Inferior parietal cortex (tissue), 1 donor: ENCODE results near the gene INHA.

Source experiments
- DNase-seq: peaks from one replicate; pipeline ENCODE4 v3.0.0-alpha.2; 2016; ENCODE audit errors: extremely low spot score

INHA gene, protein sequence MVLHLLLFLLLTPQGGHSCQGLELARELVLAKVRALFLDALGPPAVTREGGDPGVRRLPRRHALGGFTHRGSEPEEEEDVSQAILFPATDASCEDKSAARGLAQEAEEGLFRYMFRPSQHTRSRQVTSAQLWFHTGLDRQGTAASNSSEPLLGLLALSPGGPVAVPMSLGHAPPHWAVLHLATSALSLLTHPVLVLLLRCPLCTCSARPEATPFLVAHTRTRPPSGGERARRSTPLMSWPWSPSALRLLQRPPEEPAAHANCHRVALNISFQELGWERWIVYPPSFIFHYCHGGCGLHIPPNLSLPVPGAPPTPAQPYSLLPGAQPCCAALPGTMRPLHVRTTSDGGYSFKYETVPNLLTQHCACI

DNA sequence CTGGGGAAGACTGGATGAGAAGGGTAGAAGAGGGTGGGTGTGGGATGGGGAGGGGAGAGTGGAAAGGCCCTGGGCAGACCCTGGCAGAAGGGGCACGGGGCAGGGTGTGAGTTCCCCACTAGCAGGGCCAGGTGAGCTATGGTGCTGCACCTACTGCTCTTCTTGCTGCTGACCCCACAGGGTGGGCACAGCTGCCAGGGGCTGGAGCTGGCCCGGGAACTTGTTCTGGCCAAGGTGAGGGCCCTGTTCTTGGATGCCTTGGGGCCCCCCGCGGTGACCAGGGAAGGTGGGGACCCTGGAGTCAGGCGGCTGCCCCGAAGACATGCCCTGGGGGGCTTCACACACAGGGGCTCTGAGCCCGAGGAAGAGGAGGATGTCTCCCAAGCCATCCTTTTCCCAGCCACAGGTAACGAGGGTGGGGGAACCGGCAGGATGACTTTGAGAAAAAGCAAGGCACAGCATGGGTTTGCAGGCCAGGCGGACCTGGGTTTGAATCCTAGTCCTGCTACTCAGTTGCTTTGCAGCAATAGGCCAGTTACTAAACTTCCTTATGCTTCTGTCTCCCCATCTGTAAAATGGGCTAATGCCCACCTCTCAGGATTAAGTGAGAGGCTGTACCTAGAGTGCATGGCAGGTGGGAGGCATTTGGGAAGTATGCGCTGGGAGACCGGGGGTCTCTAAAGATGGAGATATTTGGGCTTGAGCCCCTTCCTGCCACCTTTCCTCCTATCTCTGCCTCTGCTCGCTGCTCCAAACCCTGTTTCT, at the start of gene INHA:
Gene INHA, plus strand, starts transcription at position 74 of the 765 bp plus-strand sequence. Its CDS starts 65 bp downstream, at position 139.
- no peak for DNase-seq

DNA sequence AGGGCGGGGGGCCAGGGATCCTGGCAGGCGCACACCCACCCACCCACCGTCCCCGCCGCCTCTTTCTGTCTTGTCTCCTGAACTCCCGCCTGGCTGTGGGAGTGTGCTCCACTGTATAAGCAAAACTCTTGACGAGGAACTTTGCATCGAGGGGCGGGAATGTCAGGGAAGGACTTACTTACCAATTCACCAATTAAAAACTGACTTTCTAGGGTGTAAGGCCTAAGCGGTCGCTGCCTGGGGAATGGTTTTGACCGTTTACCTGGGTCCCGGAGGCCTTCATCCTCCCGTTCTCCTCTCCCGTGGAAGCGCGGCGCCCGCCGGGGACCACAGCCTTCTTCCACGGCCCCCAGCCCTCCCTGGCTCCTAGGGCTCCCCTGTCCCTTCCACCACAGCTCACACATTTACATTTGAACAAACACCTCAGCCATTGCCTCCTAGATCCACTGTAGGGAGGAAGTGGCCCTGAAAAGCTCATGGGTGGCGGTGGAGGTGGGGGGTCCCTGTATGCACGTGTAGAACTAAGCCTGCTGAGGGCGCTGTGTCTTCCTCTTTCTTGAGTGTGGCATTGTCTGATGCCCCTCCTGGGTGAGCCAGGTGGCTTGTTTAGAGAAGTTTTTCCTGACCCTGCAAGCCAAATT, 49.0 kb upstream of the INHA start:
- DNase-seq: no peak

DNA sequence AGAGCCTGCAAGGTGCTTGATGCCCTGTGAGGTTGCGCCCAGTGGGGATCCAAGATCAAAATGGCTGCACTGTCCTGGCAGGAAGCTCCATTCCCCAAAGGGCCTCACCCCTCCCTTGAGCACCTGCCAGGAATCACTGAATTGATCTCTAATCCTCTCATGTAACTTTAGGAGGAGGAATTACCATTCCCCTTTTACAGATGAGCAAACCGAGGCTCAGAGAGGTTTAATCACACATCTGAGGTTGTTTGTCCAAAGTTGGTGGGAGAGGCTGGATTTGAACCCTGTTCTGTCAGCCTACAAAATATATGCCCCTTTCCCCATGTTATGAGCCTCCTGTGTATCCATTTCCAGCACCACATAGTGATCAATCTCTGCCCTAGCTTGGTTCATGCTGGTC, 47.3 kb upstream of the INHA start:
- no peak for DNase-seq

DNA sequence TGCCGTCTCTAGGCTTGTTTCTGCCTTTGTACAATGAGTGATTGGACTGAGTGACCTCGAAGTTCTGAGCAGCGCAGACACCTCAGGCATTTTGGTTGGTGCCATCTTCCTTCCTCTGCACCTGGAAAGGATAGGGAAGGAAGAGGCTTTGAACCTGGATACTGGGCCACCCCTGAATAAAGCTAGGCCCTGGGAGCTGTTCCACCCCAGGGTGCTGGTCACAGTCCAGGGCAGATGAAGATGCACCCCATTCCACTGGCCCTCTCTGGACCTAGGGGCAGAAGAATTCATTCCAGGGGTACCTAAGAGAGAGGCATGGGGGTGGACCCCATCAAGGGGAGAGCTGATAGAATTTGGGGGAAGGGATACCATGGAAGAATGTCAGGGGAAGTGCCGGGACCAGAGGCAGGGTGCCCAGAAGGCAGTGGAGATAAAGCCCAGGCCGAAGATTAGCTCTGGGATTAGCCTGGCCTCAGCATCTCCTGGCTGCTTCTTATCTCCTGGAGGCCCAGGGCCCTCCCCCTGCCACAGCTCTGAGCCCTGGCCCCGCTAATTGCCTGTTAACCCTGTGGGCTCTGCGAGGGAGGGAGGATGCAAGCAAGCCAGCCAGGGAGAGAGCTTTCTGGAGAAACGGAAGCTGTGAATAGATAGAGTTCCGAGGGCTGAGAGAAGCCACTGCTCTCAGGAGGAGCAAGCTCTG, 46.4 kb upstream of the INHA start:
- no peak for DNase-seq

DNA sequence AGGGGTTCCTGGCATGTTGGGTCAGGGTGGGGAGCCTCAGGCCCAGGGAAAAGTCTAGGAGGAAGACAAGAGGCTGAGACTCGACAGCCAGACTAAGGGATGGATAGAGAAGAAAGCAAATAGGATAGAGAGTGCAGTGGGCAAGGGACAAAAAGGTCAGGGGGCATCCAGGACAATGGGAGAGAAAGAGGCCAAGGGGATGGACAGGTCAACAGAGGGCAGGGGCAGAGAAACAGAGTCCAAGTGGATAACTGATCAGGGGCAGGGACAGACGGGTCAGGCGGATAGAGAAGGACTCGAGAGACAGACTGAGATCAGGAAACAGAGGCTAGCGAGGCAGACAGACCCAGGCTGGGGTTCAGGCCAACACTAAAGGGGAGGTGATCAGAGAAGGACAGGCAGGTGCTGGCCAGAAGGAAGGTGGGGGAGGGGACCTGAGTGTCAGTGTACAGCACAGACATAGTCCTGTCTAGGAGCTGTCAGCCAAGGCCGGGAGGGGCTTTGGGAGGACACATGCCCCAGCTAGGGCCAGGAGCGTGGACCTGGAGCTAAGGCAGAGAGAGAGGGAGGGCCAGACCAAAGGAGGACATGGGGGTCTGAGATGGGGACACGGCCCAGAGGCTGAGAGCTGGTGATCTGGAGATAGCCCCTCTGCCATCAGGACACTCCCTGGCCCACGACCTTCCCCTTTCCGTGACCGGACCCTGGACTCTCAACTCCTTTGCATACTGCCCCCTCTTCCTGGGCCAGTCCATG, 45.6 kb upstream of the INHA start:
- no peak for DNase-seq

DNA sequence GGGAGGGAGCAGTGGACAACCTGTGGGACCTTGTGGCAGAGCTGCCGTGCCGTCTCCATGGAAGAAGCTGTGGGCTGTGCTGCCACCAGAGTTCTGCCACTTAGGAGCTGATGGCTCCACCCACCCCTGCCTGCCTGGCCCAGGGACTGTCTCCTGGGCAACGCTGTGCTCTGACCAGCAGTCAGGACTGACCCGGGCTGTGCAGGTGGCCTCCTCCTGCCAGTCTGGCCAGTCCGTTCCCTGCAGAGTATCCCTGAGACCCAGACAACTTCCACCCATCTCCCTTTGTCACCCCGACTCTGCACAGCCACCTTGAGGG, 45.1 kb upstream of the INHA start:
- no peak for DNase-seq

DNA sequence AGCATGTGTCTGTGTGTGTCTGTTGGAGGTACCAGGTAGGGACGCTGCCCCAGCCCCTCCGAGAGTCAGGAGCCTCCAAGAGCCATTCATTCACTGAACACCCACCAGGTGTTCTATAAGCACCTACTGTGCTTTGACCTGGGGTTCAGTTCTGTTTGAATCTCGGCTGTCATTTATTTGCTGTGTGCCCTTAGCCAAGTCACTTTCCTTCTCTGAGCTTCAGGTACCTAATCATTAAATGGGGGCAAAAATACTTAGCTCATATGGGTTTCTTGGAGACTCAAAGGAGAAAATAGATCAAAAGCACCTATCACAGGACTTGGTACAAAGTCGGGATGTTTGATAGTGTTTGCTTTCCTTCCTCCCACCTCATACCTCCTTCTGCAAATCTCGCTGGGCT, 44.6 kb upstream of the INHA start:
- no peak for DNase-seq

DNA sequence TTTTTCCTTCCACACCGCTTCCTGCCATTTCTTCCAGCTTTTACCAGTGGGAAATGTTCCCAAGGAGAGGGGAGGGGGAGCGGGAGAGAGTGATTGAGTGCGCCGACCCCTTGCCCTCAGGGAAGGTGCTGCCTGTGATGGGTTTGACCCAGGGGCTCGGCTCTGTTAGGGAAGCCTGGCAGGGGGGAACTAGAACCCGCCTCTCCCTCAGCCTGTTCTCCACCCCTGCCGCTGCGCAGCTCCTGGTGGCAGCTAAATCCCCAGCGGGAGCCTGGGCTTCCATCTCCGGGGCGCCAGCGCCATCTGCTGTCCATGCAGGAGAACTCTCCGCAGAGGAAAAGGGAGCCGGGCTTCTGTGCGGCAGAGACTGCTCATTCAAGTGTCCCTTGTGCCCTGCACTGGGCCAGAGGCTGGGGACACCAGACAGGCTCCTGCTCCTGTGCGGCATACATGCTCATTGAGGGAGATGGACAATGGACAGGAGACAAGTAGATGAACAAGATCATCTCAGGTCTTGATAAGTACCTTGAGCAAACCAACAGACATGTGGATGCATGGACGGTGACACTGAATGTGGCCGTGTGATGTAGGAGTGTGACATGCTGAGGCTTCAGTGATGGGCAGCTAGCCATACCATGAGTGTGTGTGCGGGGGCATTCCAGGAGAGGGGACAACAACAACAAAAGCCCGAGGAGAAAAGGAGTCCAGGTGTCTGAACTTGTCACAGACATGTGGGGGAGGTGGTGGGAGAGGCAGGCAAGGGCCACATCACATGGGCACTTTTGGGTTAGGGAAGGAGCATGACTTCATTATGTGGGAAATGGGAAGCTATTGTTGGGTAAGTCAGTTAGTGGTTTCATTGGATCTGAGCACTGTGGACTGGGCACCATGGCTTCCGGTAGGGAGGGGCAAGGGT, 41.8 kb upstream of the INHA start:
- DNase-seq: peak; percentile 92

DNA sequence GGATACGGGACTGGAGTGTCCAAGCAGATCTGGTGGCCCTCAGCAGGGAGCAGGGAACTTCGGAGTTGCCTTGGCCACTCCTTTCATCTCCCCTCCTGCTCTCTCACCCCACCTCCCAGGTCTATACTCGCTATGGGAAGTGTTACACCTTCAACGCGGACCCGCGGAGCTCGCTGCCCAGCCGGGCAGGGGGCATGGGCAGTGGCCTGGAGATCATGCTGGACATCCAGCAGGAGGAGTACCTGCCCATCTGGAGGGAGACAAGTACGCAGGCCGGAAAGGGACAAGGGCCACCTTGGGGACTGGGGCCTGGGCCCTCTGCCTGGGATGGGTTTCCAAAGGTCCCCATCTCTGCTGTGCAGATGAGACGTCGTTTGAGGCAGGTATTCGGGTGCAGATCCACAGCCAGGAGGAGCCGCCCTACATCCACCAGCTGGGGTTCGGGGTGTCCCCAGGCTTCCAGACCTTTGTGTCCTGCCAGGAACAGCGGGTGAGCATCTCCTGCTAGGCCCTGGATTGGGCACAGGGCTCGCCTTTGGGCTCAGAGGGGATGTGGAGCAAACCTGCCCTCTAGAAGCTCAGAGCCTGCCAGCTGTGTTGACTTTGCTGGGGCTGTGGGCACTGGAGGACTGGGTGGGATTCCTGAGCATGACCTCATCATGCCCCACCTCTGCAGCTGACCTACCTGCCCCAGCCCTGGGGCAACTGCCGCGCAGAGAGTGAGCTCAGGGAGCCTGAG, 40.3 kb upstream of the INHA start:
- DNase-seq: no peak

DNA sequence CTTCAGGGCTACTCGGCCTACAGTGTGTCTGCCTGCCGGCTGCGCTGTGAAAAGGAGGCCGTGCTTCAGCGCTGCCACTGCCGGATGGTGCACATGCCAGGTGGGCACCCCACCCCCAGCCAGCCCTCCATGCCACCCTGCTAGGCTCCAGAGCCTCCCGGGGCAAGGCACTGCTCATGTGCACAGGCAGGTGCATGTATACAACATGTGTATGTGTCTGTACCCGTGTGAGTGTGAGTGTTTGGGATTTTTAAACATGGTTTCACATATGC, 39.8 kb upstream of the INHA start:
- DNase-seq: no peak

DNA sequence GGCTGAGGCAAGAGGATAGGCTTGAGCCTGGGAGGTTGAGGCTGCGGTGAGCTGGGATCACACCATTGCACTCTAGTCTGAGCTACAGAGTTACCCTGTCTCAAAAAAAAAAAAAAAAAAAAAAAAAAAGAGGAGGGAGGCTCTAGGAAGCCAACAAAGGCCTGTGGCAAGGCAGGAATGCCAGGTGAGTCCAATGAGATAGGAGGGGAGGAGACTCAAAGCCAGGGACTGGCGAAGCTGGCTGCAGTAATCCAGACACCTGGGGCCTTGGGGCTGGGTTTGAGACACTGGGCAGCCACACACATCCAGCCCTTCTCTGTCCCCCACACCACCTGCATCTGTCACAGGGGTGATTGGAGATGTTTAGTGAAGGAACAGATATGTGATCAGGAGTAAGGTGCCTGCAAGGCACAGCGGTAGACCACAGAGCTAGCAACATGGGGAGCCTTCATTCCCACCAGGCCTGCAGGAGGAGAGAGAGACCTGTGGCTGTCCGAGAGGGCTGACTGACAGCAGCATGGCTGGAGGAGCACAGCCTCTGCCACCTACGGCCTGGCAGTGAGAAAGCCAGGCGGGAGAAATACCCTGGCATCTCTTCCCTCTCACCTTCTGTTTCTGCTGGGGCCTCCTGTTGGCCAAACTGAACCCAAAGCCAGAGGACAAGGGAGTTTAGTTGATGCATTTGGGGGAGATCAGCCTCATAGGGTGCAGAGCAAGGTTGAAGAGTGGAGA, 38.0 kb upstream of the INHA start:
- DNase-seq: no peak

DNA sequence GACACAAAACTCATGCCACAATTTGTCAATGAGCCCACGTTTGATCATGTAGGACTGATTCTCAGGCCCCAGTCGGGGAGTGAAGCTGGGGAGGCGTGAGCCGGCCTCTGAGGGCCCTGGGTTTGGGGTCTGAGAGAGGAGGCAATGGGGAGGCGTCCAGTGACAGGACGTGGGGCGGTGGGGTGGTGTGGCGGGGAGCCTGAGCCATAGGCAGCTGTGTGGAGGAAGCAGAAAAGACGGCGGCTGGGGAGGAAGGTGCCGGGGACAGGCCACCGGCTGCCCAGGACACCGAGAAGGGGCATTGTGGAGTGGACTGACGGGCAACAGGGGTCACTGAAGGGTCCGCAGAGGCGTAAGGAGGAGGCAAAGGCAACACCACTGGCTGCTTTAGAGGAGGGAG, 35.7 kb upstream of the INHA start:
- no peak for DNase-seq

DNA sequence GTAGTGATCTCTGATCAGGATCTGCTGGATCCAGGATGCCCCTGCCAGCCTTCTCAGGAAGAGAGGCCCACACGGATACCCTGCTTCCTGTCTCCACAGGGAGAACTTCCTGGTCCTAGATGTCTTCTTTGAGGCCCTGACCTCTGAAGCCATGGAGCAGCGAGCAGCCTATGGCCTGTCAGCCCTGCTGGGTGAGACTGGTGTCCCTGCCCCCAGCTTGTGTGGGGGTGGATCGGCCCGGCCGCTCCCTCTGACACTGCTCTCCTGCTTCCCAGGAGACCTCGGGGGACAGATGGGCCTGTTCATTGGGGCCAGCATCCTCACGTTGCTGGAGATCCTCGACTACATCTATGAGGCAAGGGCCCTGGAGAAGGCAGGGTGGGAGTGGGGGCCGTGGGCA, 35.1 kb upstream of the INHA start:
- DNase-seq: no peak

DNA sequence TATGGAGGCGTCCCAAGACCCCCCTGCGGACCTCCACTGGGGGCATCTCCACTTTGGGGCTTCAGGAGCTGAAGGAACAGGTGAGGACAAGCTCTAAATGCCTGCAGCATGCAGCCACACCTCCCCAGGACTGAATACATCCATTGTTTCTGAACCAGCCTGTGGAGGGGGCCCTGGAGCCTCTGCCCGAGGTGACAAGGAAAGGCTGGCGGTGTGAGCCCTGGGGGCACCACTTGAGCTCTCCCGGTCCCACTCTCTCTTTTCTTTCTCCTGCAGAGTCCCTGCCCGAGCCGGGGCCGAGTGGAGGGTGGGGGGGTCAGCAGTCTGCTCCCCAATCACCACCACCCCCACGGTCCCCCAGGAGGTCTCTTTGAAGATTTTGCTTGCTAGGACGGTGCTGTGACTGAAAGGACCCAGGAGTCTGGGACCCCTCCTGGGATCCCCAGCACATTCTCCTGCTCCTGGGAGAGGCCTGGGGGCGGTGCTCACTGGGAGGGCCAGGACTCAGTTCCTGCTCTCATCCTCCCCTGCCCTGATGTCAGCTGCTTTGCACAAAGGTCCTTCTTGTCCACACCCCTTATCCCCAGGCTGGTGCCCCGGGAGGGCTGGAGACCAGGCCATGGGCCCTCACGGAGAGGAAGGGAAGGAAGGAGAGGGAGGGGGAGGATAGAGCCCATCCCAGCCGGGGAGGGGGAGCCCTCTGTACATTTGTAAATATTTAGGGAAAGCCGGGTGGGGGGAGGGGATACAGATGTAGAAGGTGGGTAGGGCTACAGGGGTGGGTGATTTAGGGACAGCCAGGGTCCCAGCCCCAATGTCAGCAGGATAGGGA, 34.2 kb upstream of the INHA start:
- no peak for DNase-seq

DNA sequence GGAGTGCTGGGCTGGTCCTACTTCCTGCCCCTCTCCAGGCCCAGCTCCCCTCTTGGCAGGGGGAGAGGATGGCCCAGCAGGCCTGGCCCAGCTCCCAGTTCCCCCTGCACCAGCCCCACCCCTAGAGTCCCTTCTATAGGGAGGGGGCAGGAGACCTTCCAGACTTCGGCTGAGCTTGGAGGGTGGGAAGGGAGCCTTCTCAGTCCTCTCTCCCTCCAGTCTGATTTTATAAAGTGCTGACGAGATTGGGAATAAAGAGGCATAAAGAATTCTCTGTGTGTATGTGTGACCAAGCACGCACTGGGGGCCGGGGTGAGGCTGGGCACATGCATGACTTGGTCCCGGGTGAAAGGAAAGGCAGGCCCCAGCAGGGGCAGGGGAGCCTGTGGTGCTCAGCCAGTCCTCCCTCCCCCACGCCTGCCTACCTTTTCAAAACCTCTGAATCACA, 33.6 kb upstream of the INHA start:
- no peak for DNase-seq

DNA sequence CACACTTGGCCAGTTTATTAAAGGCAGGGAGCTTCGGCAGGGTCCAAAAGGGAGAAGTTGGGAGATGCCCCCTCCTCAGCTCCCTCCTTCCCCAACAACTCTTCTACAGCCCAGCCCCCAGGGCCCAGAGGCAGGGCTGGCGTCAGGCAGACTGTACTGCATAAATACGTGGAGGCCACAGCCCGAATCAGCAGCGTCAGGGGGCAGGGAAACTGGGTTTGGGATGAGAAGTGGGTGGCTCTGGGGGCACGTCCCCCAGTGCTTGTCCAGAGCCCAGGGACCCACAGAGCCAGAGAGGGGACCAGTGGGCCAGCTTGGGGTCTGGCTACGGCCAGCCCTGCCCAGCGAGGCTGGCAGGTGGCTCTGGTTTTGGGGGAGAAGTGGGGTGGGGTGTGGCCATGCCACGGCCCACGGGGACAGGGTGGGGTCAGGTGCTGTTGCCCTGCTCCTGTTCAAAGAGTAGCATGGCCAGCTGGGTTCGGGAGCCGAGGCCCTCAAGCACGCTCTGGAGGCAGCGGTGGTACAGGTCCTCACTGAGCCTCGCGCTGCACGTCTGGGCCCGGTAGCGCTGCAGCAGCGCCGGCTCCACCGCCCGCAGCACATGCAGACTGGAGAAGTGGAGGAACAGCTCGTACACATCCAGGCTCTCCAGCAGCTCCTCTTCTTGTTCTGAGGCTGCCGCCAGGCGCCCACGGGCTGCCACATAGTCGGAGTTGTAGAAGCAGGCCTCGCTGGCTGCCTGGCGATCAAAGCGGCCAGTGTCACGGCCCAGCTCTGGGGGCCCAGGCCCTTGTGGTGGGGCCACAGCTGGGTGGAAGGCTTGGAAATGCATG, 32.9 kb upstream of the INHA start:
- no peak for DNase-seq

DNA sequence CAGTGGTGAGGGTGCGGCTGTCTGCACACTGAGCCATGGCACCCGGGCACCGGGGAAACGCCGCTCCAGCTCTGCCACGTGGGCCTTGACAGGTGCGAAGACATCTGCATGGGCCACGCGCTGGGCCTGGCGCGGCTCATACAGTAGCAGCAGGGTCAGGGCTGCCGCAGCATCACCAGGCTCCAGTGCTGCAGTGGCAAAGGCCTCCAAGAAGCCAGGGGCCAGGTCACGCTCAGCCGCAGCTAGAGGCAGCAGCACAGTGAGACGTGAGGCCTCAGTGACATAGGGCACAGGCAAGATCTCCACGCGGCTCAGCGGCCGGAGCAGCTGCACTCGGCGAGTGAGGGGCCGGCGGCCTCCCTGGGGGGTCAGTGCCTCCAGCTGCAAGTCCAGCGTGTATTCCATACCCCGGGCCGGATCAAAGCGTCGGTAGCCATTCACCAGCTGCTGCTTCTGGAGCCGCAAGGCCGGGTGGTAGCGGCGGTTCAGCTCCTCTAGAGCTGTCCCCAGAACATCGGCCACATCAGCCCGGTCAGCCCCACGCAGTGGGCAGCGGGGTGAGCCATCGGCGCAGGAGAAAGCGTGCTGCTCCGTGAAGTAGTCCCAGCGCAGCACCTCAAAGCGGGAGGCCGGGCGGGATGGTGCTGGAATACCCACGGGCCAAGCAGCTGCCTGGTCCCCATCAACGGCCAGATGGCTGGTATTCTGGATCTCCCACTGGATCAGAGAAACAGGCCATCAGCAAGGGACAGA, 32.0 kb upstream of the INHA start:
- DNase-seq: no peak
